Measurements from ENCODE around the gene FGF18.

The FGF18 gene

GRCh38 chr5:171441246-171441791 lies 21.9 kb downstream of the FGF18 start:
- no peak for DNase-seq (ENCODE audit: low read depth in 2 of 2)

- DNase-seq (ENCODE audit: low read depth in 2 of 2), result no peak
Observed at GRCh38 chr5:171442287-171443042, 23.0 kb downstream of the FGF18 start.

- no peak for DNase-seq (ENCODE audit: low read depth in 2 of 2)
Observed at GRCh38 chr5:171444582-171444981, 25.1 kb downstream of the FGF18 start.

- peak; percentile 48 to 49 for DNase-seq (ENCODE audit: low read depth in 2 of 2)
Observed at GRCh38 chr5:171445644-171446516, 26.4 kb downstream of the FGF18 start.

- DNase-seq (ENCODE audit: low read depth in 2 of 2), result peak in 1 of 2 experiments; percentile 20
Observed at GRCh38 chr5:171447226-171447625, 27.8 kb downstream of the FGF18 start.

- DNase-seq (ENCODE audit: low read depth in 2 of 2), result no peak
Observed at GRCh38 chr5:171449426-171449825, 30.0 kb downstream of the FGF18 start.

- peak; percentile 60 to 63 for DNase-seq (ENCODE audit: low read depth in 2 of 2)
Observed at GRCh38 chr5:171450423-171451331, 31.2 kb downstream of the FGF18 start.

GRCh38 chr5:171451421-171451820 lies 32.0 kb downstream of the FGF18 start:
- DNase-seq (ENCODE audit: low read depth in 2 of 2), result no peak

GRCh38 chr5:171453056-171453725 lies 33.7 kb downstream of the FGF18 start:
- DNase-seq (ENCODE audit: low read depth in 2 of 2), result no peak

GRCh38 chr5:171453988-171454387 lies 34.5 kb downstream of the FGF18 start:
- DNase-seq (ENCODE audit: low read depth in 2 of 2), result no peak

- DNase-seq (ENCODE audit: low read depth in 2 of 2), result no peak
Observed at GRCh38 chr5:171454549-171454948, 35.1 kb downstream of the FGF18 start.

GRCh38 chr5:171455522-171455921 lies 36.1 kb downstream of the FGF18 start:
- no peak for DNase-seq (ENCODE audit: low read depth in 2 of 2)

- DNase-seq (ENCODE audit: low read depth in 2 of 2), result no peak
Observed at GRCh38 chr5:171457208-171457981, 37.9 kb downstream of the FGF18 start.

GRCh38 chr5:171459839-171460238 lies 40.4 kb downstream of the FGF18 start:
- no peak for DNase-seq (ENCODE audit: low read depth in 2 of 2)

- no peak for DNase-seq (ENCODE audit: low read depth in 2 of 2)
Observed at GRCh38 chr5:171462136-171462927, 42.9 kb downstream of the FGF18 start.

- no peak for DNase-seq (ENCODE audit: low read depth in 2 of 2)
Observed at GRCh38 chr5:171462928-171463861, 43.7 kb downstream of the FGF18 start.

GRCh38 chr5:171463862-171464229 lies 44.4 kb downstream of the FGF18 start:
- DNase-seq (ENCODE audit: low read depth in 2 of 2), result no peak

GRCh38 chr5:171464829-171465228 lies 45.4 kb downstream of the FGF18 start:
- DNase-seq (ENCODE audit: low read depth in 2 of 2), result no peak

Measured in fibroblast of skin of left quadriceps (primary cell).